Astrocyte of the hippocampus (primary cell): ENCODE data around the gene ING2.

ENCODE experiments used
- DNase-seq: peaks from one replicate; pipeline ENCODE4 v3.0.0; 2011; ENCODE audit warnings: low read depth, low spot score

ING2 gene

GRCh38 chr4:183499389-183499788, 5.5 kb upstream of the ING2 start:
- peak; percentile 10 for DNase-seq

GRCh38 chr4:183499801-183500200, 5.1 kb upstream of the ING2 start:
- DNase-seq = no peak

- DNase-seq = no peak
Measured at GRCh38 chr4:183503497-183504063, 1.3 kb upstream of the ING2 start.

GRCh38 chr4:183504064-183504929, 561 bp upstream of the ING2 start:
- DNase-seq = peak; percentile 100

GRCh38 chr4:183505611-183506388, 942 bp downstream of the ING2 start:
- peak; percentile 94 for DNase-seq

GRCh38 chr4:183506389-183506735, 1.5 kb downstream of the ING2 start:
- no peak for DNase-seq

- DNase-seq = no peak
Measured at GRCh38 chr4:183507925-183508696, 3.3 kb downstream of the ING2 start.

- DNase-seq = no peak
Measured at GRCh38 chr4:183508697-183509335, 4.0 kb downstream of the ING2 start.

- DNase-seq = peak; percentile 13
Measured at GRCh38 chr4:183515411-183515810, 10.6 kb downstream of the ING2 start.

- DNase-seq = no peak
Measured at GRCh38 chr4:183517194-183517593, 12.3 kb downstream of the ING2 start.

GRCh38 chr4:183517781-183518180, 12.9 kb downstream of the ING2 start:
- DNase-seq = no peak

- no peak for DNase-seq
Measured at GRCh38 chr4:183522821-183523220, 18.0 kb downstream of the ING2 start.

GRCh38 chr4:183527326-183527725, 22.5 kb downstream of the ING2 start:
- DNase-seq = no peak

GRCh38 chr4:183532821-183533220, 28.0 kb downstream of the ING2 start:
- DNase-seq = peak; percentile 76

- no peak for DNase-seq
Measured at GRCh38 chr4:183533698-183534097, 28.8 kb downstream of the ING2 start.

GRCh38 chr4:183540410-183541009, 35.7 kb downstream of the ING2 start:
- DNase-seq = no peak

GRCh38 chr4:183541010-183541751, 36.3 kb downstream of the ING2 start:
- DNase-seq = no peak

GRCh38 chr4:183541752-183542040, 36.8 kb downstream of the ING2 start:
- DNase-seq = peak; percentile 23

- no peak for DNase-seq
Measured at GRCh38 chr4:183543435-183543834, 38.6 kb downstream of the ING2 start.

- DNase-seq = no peak
Measured at GRCh38 chr4:183544109-183544508, 39.3 kb downstream of the ING2 start.
